ENCODE results near the gene PAPSS2. TPM values are rescaled to one million over a fixed set of nuclear protein-coding genes. Genes with fewer than 3 reads are reported as not detected.

The PAPSS2 gene
- polyA plus RNA-seq, 1 experiment: 133 TPM

DNA sequence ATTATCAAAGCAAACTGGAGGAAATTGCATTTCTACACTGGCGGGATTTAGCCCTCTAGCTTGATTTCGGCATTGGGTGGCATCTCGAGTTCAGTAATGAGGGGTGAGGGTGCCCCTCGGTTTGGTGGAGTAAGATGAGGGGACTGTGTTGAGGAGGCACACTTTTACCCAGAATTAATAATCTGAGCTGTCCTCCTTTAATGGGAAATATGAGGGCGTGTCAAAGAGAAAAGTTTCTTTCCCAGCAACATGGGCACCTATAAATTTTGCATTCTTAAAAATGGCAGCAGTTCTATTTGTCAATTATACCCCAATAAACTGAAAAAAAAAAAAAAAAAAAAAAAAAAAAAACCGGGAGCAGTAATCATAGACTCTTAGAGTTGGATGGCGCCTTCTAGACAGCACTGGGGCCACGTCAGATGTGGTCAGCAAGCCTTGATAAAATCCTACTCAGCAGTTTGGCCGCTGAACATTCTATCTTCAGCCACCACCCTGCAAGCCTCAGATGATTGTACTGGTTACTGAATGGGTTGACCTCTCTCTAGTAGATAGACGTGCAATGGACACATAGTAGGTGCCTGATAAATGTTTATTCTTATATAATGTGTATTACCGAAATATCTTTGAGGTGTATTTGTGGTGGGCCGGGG is 931 bp downstream of the PAPSS2 start:
- H3K27me3 ChIP-seq (ENCODE audit: control insufficient read depth, insufficient read depth, low read length): no peaks in the 10 kb centered on the region
- peak overlapping the region; percentile 89 for H3K4me3 ChIP-seq (ENCODE audit: low read depth, low read length)
- 0 out of 2 replicates have a peak, but pooled peaks cover 2% of the 10 kb centered on the region for H3K36me3 ChIP-seq (ENCODE audit: control insufficient read depth, insufficient read depth, low read length)
- ChIA-PET POLR2A (interaction anchor here (1.6 kb wide), 1 partner anchor 15 kb away, joined by 5 read pairs; no protein-coding TSS in a partner anchor), CTCF (interaction anchor here (0.6 to 2.0 kb wide), 9 partner anchors 7 to 418 kb away, joined by 3 to 8 read pairs (median 3); no protein-coding TSS in a partner anchor)
- DNase-seq (ENCODE audit: low read depth): no peak
- TF ChIP-seq, protein P1, sequence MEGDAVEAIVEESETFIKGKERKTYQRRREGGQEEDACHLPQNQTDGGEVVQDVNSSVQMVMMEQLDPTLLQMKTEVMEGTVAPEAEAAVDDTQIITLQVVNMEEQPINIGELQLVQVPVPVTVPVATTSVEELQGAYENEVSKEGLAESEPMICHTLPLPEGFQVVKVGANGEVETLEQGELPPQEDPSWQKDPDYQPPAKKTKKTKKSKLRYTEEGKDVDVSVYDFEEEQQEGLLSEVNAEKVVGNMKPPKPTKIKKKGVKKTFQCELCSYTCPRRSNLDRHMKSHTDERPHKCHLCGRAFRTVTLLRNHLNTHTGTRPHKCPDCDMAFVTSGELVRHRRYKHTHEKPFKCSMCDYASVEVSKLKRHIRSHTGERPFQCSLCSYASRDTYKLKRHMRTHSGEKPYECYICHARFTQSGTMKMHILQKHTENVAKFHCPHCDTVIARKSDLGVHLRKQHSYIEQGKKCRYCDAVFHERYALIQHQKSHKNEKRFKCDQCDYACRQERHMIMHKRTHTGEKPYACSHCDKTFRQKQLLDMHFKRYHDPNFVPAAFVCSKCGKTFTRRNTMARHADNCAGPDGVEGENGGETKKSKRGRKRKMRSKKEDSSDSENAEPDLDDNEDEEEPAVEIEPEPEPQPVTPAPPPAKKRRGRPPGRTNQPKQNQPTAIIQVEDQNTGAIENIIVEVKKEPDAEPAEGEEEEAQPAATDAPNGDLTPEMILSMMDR (IDR thresholded peaks at IDR 0.05; ENCODE audit: insufficient read depth, low read depth, low read length): no peak

DNA sequence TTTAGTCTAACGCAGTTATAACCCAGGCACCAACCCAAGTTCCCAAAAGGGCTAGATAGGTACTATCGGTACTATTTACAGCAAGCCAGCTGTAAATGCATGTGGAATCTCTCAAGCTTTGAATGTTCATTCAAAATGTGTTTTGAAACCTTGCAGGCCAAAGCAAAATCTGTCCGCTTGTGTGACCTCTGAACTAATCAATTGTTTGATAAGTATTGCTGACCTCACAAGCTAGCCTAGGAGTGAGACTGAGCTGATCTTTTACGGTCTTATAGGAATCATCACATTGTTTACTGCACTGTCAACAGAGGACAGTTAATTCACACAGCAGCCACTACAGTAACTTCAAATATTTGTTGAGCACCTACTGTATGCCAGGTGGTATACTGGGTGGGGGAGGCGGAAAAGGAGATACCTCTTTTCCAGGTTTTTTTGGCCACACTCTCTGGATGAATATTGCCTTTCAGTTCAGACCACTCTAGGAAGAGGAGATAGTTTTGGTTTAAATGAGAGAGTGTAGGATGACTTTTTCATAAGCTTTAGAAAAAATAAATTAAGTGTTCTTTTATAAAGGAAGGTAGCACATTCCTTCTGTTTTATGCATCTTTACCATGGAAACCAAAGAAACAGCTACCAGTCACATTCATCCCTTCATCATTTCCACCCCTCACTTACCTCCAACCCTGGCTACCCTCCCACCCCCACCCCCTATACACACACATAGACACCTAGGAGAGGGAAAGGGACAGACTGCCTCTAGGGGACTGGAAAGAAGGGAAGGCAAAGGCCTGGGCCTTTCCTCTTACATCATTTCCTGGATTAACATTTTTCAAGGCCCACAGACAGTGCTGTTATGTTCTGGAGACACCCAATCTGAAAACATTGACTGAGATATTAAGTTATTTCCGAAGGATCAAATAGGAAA is 2.4 kb downstream of the PAPSS2 start:
- TF ChIP-seq, protein P1 (IDR thresholded peaks at IDR 0.05; ENCODE audit: insufficient read depth, low read depth, low read length): no peak
- Histone ChIP-seq H3K27me3 (ENCODE audit: control insufficient read depth, insufficient read depth, low read length) (no peaks in the 10 kb centered on the region), H3K4me3 (ENCODE audit: low read depth, low read length) (peak overlapping the region; percentile 89), H3K36me3 (ENCODE audit: control insufficient read depth, insufficient read depth, low read length) (peaks cover 7% of the 10 kb centered on the region)
- ChIA-PET CTCF (interaction anchor here (0.5 to 2.8 kb wide), 5 partner anchors 11 to 88 kb away, joined by 3 to 10 read pairs (median 4); no protein-coding TSS in a partner anchor), POLR2A (no interaction called here)
- DNase-seq (ENCODE audit: low read depth): no peak

DNA sequence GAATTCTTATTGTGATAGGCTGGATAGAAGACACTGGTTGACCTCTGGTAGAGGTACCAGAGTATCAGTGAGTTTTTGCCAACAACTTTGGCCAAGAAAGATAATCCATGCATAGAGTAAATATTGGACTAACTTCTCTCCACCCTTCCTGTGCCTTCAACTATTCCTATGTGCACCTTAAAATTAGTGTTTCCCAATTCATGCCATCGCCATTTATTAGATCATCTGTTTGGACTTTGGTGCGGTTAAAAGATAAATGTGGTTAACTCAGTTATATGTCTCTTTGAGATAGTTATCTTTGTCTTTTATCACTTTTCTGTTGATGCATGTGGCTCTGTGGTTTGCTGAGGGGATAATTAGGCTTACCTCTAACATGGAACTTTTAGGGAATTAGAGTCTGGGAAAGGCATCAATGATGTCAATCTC is 4.6 kb downstream of the PAPSS2 start:
- CTCF ChIA-PET: interaction anchor here (0.5 kb wide), 1 partner anchor 129 kb away, joined by 4 read pairs; no protein-coding TSS in a partner anchor
- DNase-seq (ENCODE audit: low read depth): no peak

GRCh38 chr10:87667493-87667892 is 7.8 kb downstream of the PAPSS2 start:
- Histone ChIP-seq H3K36me3 (ENCODE audit: control insufficient read depth, insufficient read depth, low read length) (peaks cover 7% of the 10 kb centered on the region), H3K27me3 (ENCODE audit: control insufficient read depth, insufficient read depth, low read length) (no peaks in the 10 kb centered on the region), H3K4me3 (ENCODE audit: low read depth, low read length) (no peak overlapping the region)
- POLR2A ChIA-PET: no interaction called here
- TF ChIP-seq, protein P1 (IDR thresholded peaks at IDR 0.05; ENCODE audit: insufficient read depth, low read depth, low read length): no peak
- DNase-seq (ENCODE audit: low read depth): no peak
- CTCF ChIA-PET: interaction anchor here (0.6 kb wide), 1 partner anchor 7 kb away, joined by 3 read pairs; no protein-coding TSS in a partner anchor

More for the DNA sequence above, 4.6 kb downstream of the PAPSS2 start:
- Histone ChIP-seq H3K27me3 (ENCODE audit: control insufficient read depth, insufficient read depth, low read length) (no peaks in the 10 kb centered on the region), H3K36me3 (ENCODE audit: control insufficient read depth, insufficient read depth, low read length) (peaks cover 7% of the 10 kb centered on the region), H3K4me3 (ENCODE audit: low read depth, low read length) (no peak overlapping the region)
- TF ChIP-seq, protein P1 (IDR thresholded peaks at IDR 0.05; ENCODE audit: insufficient read depth, low read depth, low read length): no peak
- POLR2A ChIA-PET: interaction anchor here (0.5 kb wide), 1 partner anchor 21 kb away, joined by 4 read pairs; no protein-coding TSS in a partner anchor

All from BJ (cell line).